GM12878 (cell line): ENCODE measurements around the gene FLII. TPM values are rescaled to one million over a fixed set of nuclear protein-coding genes. Genes with fewer than 3 reads are reported as not detected.

ENCODE experiments used
- GATAD2B ChIP-seq: fragments of 450-650 bp; conservative IDR thresholded peaks from 2 replicates; pipeline ENCODE4 v1.6.1; 2017; ENCODE audit warnings: low read depth, mild to moderate bottlenecking, moderate library complexity
- KAT2A ChIP-seq: conservative IDR thresholded peaks from 2 replicates; pipeline ENCODE4 v1.6.1; 2011; ENCODE audit warnings: low read depth, low read length; ENCODE audit not compliant: control insufficient read depth
- MAX ChIP-seq: IDR thresholded peaks from 2 replicates; pipeline ENCODE4 v1.6.1; 2012; ENCODE audit warnings: low read depth, low read length, improper control_type of control experiment
- SMAD1 ChIP-seq: fragments of 450-650 bp; IDR thresholded peaks from 2 replicates; pipeline ENCODE4 v1.6.1; 2018; ENCODE audit warnings: mild to moderate bottlenecking, low read depth; ENCODE audit not compliant: partially characterized antibody
- TAF1 ChIP-seq: IDR thresholded peaks from 2 replicates; pipeline ENCODE4 v1.6.1; 2011; ENCODE audit warnings: mild to moderate bottlenecking, low read depth, low read length, borderline replicate concordance
- ZBTB40 ChIP-seq: fragments of 450-650 bp; IDR thresholded peaks from 2 replicates; pipeline ENCODE4 v1.6.1; 2016; ENCODE audit warnings: mild to moderate bottlenecking, moderate library complexity, borderline replicate concordance
- polyA plus RNA-seq, 11 experiments: library from polyadenylated mRNA; depleted of rRNA in 4 of 11; unstranded in 6 of 11; stranded (reverse) in 5 of 11; fragments of >200 nt; fragmentation: Nextera tagmentation in 4 of 11; fragmentation: Illumina TruSeq in 1 of 11; extraction: Ambion mirVana in 4 of 11; extraction: Trizol in 1 of 11; gene quantifications; 1 replicate in 1 of 11; 2 replicates in 10 of 11; pipeline versions ENCODE4 v1.2.1 to v1.2.3, GENCODE V29; 2011 to 2016; ENCODE audit warnings: inconsistent platforms in 2 of 11, missing spikeins in 2 of 11, low read depth in 1 of 11
- total RNA-seq, 4 experiments: library from RNA; depleted of rRNA in 3 of 4; stranded (reverse); fragments of >200 nt in 3 of 4; fragmentation: Illumina TruSeq in 1 of 4; extraction: Trizol in 1 of 4; gene quantifications; 2 replicates each; pipeline versions ENCODE4 v1.2.1 to v1.2.3, GENCODE V29; 2013 to 2021
- TF ChIP-seq, protein P1 (sequence below): fragments of 450-650 bp; IDR thresholded peaks from 2 replicates; pipeline ENCODE4 v1.6.1; 2014; ENCODE audit warnings: mild to moderate bottlenecking

Gene FLII
- total and polyA plus RNA-seq, 10 of the 15 experiments (the other 5 are each of a cell fraction or from before 2014, with no cell fraction given) = 22.2 to 200 (median 121) TPM

GRCh38 chr17:18224053-18224386 is 34.5 kb downstream of the FLII start (continued):
- TF ChIP-seq SMAD1 (no peak), ZBTB40 (no peak), KAT2A (no peak), GATAD2B (no peak), TAF1 (no peak), MAX (no peak)
- TF ChIP-seq, protein P1, sequence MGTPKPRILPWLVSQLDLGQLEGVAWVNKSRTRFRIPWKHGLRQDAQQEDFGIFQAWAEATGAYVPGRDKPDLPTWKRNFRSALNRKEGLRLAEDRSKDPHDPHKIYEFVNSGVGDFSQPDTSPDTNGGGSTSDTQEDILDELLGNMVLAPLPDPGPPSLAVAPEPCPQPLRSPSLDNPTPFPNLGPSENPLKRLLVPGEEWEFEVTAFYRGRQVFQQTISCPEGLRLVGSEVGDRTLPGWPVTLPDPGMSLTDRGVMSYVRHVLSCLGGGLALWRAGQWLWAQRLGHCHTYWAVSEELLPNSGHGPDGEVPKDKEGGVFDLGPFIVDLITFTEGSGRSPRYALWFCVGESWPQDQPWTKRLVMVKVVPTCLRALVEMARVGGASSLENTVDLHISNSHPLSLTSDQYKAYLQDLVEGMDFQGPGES = no peak
- TF ChIP-seq, all 136 proteins: peak for 0
